AG09309 (cell line): ENCODE measurements around the gene SWI5.

Experiments used
- DNase-seq: peaks from one replicate; pipeline ENCODE4 v3.0.0-alpha.2; 2010; ENCODE audit warnings: low read depth
- H3K4me3 ChIP-seq: 2 replicates; pipeline ENCODE4 v1.5.1; 2011; ENCODE audit warnings: mild to moderate bottlenecking, low read depth, low read length, moderate library complexity; ENCODE audit not compliant: control insufficient read depth
- CTCF ChIP-seq: IDR thresholded peaks from 2 replicates; pipeline ENCODE4 v1.5.1; 2011; ENCODE audit warnings: mild to moderate bottlenecking, low read depth, low read length, inconsistent platforms; ENCODE audit not compliant: insufficient read depth, control insufficient read depth; ENCODE audit errors: missing control alignments

Gene SWI5

GRCh38 chr9:128242828-128243214 lies 33.3 kb upstream of the SWI5 start:
- DNase-seq: no peak
- no peak overlapping the region for H3K4me3 ChIP-seq
- TF ChIP-seq CTCF: no peak

- no peak for DNase-seq
- no peak for TF ChIP-seq CTCF
- H3K4me3 ChIP-seq: peak overlapping the region; percentile 76
Measured at GRCh38 chr9:128243215-128244018, 32.7 kb upstream of the SWI5 start.

GRCh38 chr9:128244091-128244836 lies 31.8 kb upstream of the SWI5 start:
- no peak for TF ChIP-seq CTCF
- peak overlapping the region; percentile 76 for H3K4me3 ChIP-seq
- no peak for DNase-seq

- peak; percentile 72 for DNase-seq
- H3K4me3 ChIP-seq: peak overlapping the region; percentile 76
- TF ChIP-seq CTCF: no peak
Measured at GRCh38 chr9:128244837-128245231, 31.2 kb upstream of the SWI5 start.

- H3K4me3 ChIP-seq: no peak overlapping the region
- DNase-seq: no peak
- TF ChIP-seq CTCF: no peak
Measured at GRCh38 chr9:128245421-128246151, 30.5 kb upstream of the SWI5 start.

- DNase-seq: no peak
- H3K4me3 ChIP-seq: no peak overlapping the region
- TF ChIP-seq CTCF: no peak
Measured at GRCh38 chr9:128246471-128246870, 29.6 kb upstream of the SWI5 start.
